GM18519 (cell line): Measurements from ENCODE around the gene KCTD20.

Experiments used
- ATAC-seq: cut with Tn5 transposase; IDR thresholded peaks from one replicate; pipeline ENCODE4 v1.9.1; 2021; ENCODE audit warnings: mild to moderate bottlenecking, moderate library complexity; ENCODE audit not compliant: unreplicated experiment, low FRiP score

The KCTD20 gene

GRCh38 chr6:36523936-36524499 lies 81.2 kb downstream of the KCTD20 start:
- ATAC-seq: no peak

DNA sequence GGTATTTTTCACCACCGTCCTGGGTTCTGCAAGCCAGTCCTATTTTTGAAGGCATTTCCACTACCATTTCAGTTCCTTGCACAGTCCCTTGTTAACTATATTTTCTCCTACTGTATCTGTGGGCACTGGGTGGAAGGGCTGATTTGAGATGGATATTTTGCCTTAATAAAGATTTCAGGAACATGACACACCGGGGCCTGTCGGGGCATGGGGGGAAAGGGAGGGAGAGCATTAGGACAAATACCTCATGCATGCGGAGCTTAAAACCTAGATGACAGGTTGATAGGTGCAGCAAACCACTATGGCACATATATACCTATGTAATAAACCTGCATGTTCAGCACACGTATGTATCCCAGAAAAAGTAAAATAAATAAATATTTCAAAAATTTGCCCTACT lies 82.1 kb downstream of the KCTD20 start:
- no peak for ATAC-seq

GRCh38 chr6:36525346-36525745 lies 82.5 kb downstream of the KCTD20 start:
- no peak for ATAC-seq

GRCh38 chr6:36526066-36526465 lies 83.3 kb downstream of the KCTD20 start:
- no peak for ATAC-seq

GRCh38 chr6:36533321-36533720 lies 90.5 kb downstream of the KCTD20 start:
- ATAC-seq: no peak

DNA sequence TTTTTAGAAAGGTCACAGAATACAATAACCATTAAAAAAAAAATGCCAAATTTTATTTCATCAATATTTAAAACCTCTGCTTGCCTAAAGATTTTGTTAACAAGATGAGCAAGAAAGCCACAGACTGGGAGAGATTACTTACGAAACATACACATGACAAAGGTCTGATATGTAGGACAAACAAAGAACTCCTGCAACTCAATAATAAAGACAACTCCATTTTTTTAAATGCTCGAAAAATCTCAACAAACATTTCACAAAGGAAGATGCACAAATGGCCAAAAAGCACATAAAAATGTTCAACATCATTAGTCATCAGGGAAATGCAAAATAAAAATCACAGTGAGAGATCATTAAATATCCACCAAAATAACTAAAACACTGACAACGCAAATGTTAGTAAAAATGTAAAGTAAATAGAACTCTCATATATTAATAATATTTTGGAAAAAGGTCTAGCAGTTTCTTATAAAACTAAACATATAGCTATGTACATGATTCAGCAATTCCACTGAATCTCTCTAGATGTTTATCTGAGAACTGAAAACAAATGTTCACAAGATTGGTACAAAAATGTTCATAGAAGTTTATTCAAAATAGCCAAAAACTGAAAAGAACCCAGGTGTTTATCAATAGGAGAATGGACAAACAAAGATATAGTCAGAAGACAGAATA lies 94.2 kb downstream of the KCTD20 start:
- no peak for ATAC-seq

DNA sequence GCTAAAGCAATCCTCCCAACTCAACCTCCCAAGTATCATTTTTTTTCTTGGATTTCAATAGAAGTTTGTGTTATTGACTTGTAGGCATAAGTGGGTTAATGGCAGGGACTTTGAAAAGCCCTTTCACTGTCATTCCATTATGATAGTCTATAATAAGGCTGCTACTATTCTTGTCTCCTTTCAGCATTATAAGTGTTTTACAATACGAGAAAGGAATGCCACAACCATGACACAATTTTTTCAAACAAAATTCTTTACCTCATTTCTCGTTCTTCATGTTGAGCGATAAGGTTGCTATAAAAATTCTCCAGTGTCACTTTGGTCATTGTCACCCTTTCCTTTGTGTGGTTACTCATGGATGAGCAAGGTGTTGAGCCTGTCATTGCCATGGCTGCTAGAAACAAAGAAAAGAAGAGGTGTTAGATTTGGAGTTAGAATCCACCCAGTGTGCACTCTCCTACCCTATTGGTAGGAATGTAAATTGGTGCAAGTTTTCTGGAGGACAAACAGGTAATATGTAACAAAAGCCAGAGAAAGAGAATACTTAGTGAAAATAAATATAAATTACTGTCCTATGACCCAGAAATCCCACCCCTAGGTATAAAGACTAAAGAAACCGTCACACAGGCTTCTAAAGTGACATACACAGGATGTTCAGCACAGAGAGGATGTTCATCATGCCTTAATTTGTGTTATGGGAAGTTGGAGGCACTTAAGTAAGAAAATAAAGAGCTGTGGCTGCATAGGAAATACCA lies 97.2 kb downstream of the KCTD20 start:
- ATAC-seq: no peak
